ENCODE measurements around the gene MUC4. TPM values are rescaled to one million over a fixed set of nuclear protein-coding genes. Genes with fewer than 3 reads are reported as not detected.

MUC4 gene
- total RNA-seq, 1 experiment from 2014 or later, result not detected

DNA sequence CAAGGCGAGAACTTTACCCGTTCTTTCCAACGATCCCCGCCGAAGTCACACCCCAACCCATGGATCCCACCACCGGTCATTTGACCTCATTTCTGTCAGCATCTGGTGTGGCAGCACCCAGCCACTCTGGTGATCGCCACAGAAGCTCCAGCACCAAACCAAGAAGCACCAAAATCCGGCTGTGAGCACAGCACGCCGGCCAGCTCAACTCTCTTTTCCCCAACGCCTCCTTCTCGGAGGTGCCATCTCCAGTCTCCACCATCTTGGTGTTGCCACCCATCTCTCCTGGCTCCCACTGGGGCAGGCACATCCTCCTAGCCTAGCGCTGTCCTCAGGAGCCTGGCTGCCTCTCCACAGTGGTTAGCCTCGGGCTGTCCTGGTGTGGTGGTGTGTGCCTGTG is 6.5 kb downstream of the MUC4 start:
- Histone ChIP-seq H3K4me3 (ENCODE audit: low read length) (no peak overlapping the region), H4K20me1 (ENCODE audit: insufficient read depth, low read depth, low read length) (no peaks in the 10 kb centered on the region), H3K4me1 (ENCODE audit: low read length) (no peaks in the 10 kb centered on the region), H3K27ac (ENCODE audit: low read length) (no peak overlapping the region), H3K9ac (ENCODE audit: low read length) (no peak overlapping the region), H3K27me3 (ENCODE audit: low read length) (no peaks in the 10 kb centered on the region), H3K4me2 (ENCODE audit: low read depth, low read length, poor library complexity, severe bottlenecking) (no peak overlapping the region), H3K9me3 (ENCODE audit: low read length) (no peaks in the 10 kb centered on the region), H3K36me3 (ENCODE audit: insufficient read depth, low read length) (no peaks in the 10 kb centered on the region), H3K79me2 (ENCODE audit: low read length) (no peaks in the 10 kb centered on the region), H2AFZ (ENCODE audit: low read length) (no peak overlapping the region), H3K9me2 (replicated peaks; ENCODE audit: insufficient read depth, low read length) (no peaks in the 10 kb centered on the region)
- no peak for DNase-seq

DNA sequence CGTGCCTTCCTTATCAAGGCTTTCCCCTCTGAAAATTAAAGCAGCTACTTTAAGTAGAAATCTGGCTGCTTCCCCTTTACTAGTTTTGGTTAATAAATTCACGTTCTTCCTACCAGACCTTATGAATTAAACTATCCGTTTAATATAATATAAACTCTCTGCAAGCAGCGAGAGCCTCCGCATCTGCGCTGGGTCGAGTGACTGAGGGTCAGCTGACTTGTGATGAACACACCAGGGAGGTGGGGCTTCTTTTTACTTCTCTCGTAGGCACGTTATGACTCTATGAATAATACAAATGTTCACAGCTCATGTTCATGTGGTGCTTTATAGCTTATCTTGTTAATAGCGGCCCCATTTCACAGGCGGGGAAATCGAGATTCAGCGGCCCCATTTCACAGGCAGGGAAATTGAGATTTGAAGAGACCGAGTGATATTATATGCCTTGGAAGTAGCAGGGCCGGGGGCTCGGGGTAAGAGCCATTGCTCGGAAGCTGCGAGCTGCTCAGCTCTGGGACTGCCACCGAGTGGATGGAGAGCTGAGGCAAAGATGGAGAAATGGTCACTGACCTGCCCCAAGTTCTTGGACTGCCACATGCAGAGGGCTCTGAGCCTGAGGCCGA is 8.3 kb downstream of the MUC4 start:
- no peaks in the 10 kb centered on the region for H3K79me2 ChIP-seq (ENCODE audit: low read length)
- H3K9me2 ChIP-seq (replicated peaks; ENCODE audit: insufficient read depth, low read length), result no peaks in the 10 kb centered on the region
- no peak overlapping the region for H3K27ac ChIP-seq (ENCODE audit: low read length)
- H3K27me3 ChIP-seq (ENCODE audit: low read length), result no peaks in the 10 kb centered on the region
- no peaks in the 10 kb centered on the region for H3K4me1 ChIP-seq (ENCODE audit: low read length)
- no peak overlapping the region for H3K4me2 ChIP-seq (ENCODE audit: low read depth, low read length, poor library complexity, severe bottlenecking)
- no peak overlapping the region for H2AFZ ChIP-seq (ENCODE audit: low read length)
- no peaks in the 10 kb centered on the region for H3K36me3 ChIP-seq (ENCODE audit: insufficient read depth, low read length)
- H3K4me3 ChIP-seq (ENCODE audit: low read length), result no peak overlapping the region
- no peaks in the 10 kb centered on the region for H4K20me1 ChIP-seq (ENCODE audit: insufficient read depth, low read depth, low read length)
- H3K9ac ChIP-seq (ENCODE audit: low read length), result no peak overlapping the region
- DNase-seq, result no peak
- no peaks in the 10 kb centered on the region for H3K9me3 ChIP-seq (ENCODE audit: low read length)

DNA sequence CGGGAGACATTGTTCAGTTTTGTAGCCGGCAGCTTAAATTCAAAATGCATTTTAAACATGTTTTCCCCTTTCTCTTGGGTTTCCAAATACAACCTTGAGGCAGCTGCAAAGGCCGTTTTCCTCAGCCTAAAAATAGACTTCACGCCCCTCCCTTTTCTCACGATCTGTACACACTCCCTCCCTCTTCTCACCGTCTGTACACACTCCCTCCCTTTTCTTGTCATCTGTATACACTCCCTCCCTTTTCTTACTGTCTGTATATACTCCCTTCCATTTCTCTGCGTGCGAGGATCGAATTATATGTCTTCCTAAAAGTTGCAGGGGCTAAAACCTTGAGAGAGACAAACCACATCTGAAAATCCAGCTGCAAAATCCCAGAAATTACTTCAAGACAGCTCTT is 8.9 kb downstream of the MUC4 start:
- no peak overlapping the region for H3K27ac ChIP-seq (ENCODE audit: low read length)
- H3K4me3 ChIP-seq (ENCODE audit: low read length), result no peak overlapping the region
- no peaks in the 10 kb centered on the region for H3K36me3 ChIP-seq (ENCODE audit: insufficient read depth, low read length)
- no peak overlapping the region for H3K4me2 ChIP-seq (ENCODE audit: low read depth, low read length, poor library complexity, severe bottlenecking)
- H3K4me1 ChIP-seq (ENCODE audit: low read length), result no peaks in the 10 kb centered on the region
- no peak overlapping the region for H3K9ac ChIP-seq (ENCODE audit: low read length)
- no peak for DNase-seq
- no peaks in the 10 kb centered on the region for H3K9me2 ChIP-seq (replicated peaks; ENCODE audit: insufficient read depth, low read length)
- H3K79me2 ChIP-seq (ENCODE audit: low read length), result no peaks in the 10 kb centered on the region
- H3K27me3 ChIP-seq (ENCODE audit: low read length), result no peaks in the 10 kb centered on the region
- no peaks in the 10 kb centered on the region for H3K9me3 ChIP-seq (ENCODE audit: low read length)
- H2AFZ ChIP-seq (ENCODE audit: low read length), result no peak overlapping the region
- H4K20me1 ChIP-seq (ENCODE audit: insufficient read depth, low read depth, low read length), result no peaks in the 10 kb centered on the region

DNA sequence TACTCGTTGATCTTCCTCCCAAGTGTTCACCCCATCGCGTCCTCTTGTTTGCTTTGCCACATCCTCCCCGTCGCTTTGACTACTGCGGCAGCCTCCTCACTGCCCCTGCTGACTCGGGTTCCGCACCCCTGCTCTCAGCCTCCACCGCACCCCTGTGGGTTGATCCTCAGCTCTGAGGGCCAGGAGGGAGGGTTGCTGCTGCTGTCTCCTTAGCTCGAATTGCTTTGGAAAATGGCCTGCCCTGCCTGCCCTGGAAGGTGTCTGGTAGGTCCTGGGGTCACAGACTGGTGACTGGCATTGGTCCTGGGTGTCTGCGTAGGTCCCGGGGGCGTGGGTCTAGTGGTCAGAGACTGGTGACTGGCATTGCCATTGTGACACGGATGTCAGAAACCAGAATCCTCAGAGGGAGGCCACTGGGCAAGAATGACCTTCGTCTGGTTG is 9.4 kb downstream of the MUC4 start:
- Histone ChIP-seq H3K4me1 (ENCODE audit: low read length) (no peaks in the 10 kb centered on the region), H3K36me3 (ENCODE audit: insufficient read depth, low read length) (no peaks in the 10 kb centered on the region), H3K9me2 (replicated peaks; ENCODE audit: insufficient read depth, low read length) (no peaks in the 10 kb centered on the region), H2AFZ (ENCODE audit: low read length) (no peak overlapping the region), H3K79me2 (ENCODE audit: low read length) (no peaks in the 10 kb centered on the region), H3K9ac (ENCODE audit: low read length) (no peak overlapping the region), H4K20me1 (ENCODE audit: insufficient read depth, low read depth, low read length) (no peaks in the 10 kb centered on the region), H3K4me3 (ENCODE audit: low read length) (no peak overlapping the region), H3K9me3 (ENCODE audit: low read length) (no peaks in the 10 kb centered on the region), H3K4me2 (ENCODE audit: low read depth, low read length, poor library complexity, severe bottlenecking) (no peak overlapping the region), H3K27me3 (ENCODE audit: low read length) (no peaks in the 10 kb centered on the region), H3K27ac (ENCODE audit: low read length) (no peak overlapping the region)
- DNase-seq, result no peak

DNA sequence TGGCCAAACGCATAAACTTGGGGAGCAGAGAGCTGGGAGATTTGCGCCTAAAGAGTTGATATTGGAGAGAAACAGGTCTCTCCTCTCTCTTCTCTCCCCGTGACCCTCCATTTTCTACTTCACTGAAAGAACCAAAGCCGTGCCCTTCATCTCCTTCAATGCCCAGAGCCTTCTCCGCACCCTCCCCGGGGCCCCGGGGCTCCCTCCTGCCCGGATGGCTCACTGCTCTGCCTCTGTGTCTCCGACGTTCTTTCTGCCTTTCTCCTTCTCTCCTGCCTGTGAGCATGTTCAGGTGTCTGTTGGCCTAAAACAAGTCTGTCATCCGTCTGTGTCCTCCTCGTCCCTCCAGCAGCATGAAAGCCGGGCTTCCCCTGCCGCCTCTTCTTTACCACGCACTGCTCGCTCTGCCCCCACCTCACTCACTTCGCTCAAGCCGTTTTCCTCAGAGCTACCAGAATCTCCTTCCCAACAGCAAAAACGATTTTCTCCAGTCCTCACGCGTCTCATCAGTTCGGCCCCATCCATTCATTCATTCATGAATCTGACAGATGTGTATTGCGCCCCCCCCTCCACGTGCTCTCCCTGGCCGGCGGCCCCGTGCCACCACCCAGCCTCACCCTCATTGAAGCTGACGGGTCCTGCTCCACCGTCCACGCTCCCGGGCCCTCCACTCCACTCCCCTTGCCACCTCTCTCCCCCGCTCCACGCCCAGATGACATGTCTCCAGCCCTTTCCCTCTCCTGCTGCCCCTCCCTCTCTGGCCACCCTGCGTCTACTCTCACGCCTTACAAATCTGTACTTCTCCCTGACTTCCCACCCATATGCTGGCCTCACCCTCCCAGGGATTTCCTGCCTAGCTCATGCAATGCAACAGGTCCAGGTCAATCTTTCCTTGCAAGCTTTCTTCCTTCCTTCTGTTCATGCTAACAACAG is 10.2 kb downstream of the MUC4 start:
- Histone ChIP-seq H3K9me3 (ENCODE audit: low read length) (no peaks in the 10 kb centered on the region), H3K27me3 (ENCODE audit: low read length) (no peaks in the 10 kb centered on the region), H3K9ac (ENCODE audit: low read length) (no peak overlapping the region), H3K27ac (ENCODE audit: low read length) (no peak overlapping the region), H3K4me1 (ENCODE audit: low read length) (no peaks in the 10 kb centered on the region), H3K4me3 (ENCODE audit: low read length) (no peak overlapping the region), H3K79me2 (ENCODE audit: low read length) (no peaks in the 10 kb centered on the region), H3K9me2 (replicated peaks; ENCODE audit: insufficient read depth, low read length) (no peaks in the 10 kb centered on the region), H2AFZ (ENCODE audit: low read length) (no peak overlapping the region), H4K20me1 (ENCODE audit: insufficient read depth, low read depth, low read length) (no peaks in the 10 kb centered on the region), H3K4me2 (ENCODE audit: low read depth, low read length, poor library complexity, severe bottlenecking) (no peak overlapping the region), H3K36me3 (ENCODE audit: insufficient read depth, low read length) (no peaks in the 10 kb centered on the region)
- no peak for DNase-seq

DNA sequence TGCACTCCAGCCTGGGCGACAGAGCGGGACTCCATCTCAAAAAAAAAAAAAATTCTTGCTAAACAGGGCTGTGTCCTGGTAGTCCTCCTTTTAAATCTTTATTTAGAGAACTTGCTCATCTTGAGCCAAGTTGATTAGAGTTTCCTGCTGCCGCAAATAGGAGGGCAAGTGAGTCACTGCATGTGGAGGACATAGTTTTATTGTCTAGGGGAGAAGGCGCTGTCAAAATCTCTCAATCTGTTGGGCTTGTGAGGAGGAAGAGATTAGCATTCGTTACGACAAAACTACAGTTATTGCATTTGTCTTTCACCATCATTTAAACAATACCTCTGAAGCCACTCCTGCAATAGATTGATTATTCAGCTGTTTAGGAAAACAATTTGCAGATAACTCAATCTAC is 11.5 kb downstream of the MUC4 start:
- no peaks in the 10 kb centered on the region for H3K36me3 ChIP-seq (ENCODE audit: insufficient read depth, low read length)
- no peaks in the 10 kb centered on the region for H4K20me1 ChIP-seq (ENCODE audit: insufficient read depth, low read depth, low read length)
- no peaks in the 10 kb centered on the region for H3K27me3 ChIP-seq (ENCODE audit: low read length)
- H3K4me3 ChIP-seq (ENCODE audit: low read length), result no peak overlapping the region
- no peak overlapping the region for H3K4me2 ChIP-seq (ENCODE audit: low read depth, low read length, poor library complexity, severe bottlenecking)
- no peaks in the 10 kb centered on the region for H3K79me2 ChIP-seq (ENCODE audit: low read length)
- no peak for DNase-seq
- no peak overlapping the region for H2AFZ ChIP-seq (ENCODE audit: low read length)
- no peaks in the 10 kb centered on the region for H3K9me2 ChIP-seq (replicated peaks; ENCODE audit: insufficient read depth, low read length)
- H3K9ac ChIP-seq (ENCODE audit: low read length), result no peak overlapping the region
- no peak overlapping the region for H3K27ac ChIP-seq (ENCODE audit: low read length)
- no peaks in the 10 kb centered on the region for H3K4me1 ChIP-seq (ENCODE audit: low read length)
- no peaks in the 10 kb centered on the region for H3K9me3 ChIP-seq (ENCODE audit: low read length)

DNA sequence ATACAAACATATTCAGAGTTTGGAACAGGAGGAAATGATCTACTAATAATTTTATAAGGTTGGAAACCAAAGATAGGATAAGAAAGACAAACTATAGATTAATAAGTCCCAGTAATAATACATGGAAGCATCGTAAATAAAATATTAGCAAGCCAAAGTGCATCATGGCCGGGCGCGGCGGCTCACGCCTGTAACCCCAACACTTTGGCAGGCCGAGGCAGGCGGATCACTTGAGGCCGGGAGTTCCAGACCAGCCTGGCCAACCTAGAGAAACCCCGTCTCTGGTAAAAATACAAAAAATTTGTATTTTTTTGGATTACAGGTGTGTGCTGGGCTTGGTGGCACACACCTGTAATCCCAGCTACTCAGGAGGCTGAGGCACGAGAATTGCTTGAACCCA is 14.9 kb downstream of the MUC4 start:
- H3K4me2 ChIP-seq (ENCODE audit: low read depth, low read length, poor library complexity, severe bottlenecking), result no peak overlapping the region
- no peak overlapping the region for H3K27ac ChIP-seq (ENCODE audit: low read length)
- no peaks in the 10 kb centered on the region for H3K79me2 ChIP-seq (ENCODE audit: low read length)
- H2AFZ ChIP-seq (ENCODE audit: low read length), result no peak overlapping the region
- no peak for DNase-seq
- H3K27me3 ChIP-seq (ENCODE audit: low read length), result no peaks in the 10 kb centered on the region
- H3K9me3 ChIP-seq (ENCODE audit: low read length), result no peaks in the 10 kb centered on the region
- 0 out of 2 replicates have a peak, but pooled peaks cover 2% of the 10 kb centered on the region for H3K4me1 ChIP-seq (ENCODE audit: low read length)
- H3K4me3 ChIP-seq (ENCODE audit: low read length), result no peak overlapping the region
- no peaks in the 10 kb centered on the region for H4K20me1 ChIP-seq (ENCODE audit: insufficient read depth, low read depth, low read length)
- H3K9ac ChIP-seq (ENCODE audit: low read length), result no peak overlapping the region
- H3K9me2 ChIP-seq (replicated peaks; ENCODE audit: insufficient read depth, low read length), result no peaks in the 10 kb centered on the region
- H3K36me3 ChIP-seq (ENCODE audit: insufficient read depth, low read length), result no peaks in the 10 kb centered on the region

DNA sequence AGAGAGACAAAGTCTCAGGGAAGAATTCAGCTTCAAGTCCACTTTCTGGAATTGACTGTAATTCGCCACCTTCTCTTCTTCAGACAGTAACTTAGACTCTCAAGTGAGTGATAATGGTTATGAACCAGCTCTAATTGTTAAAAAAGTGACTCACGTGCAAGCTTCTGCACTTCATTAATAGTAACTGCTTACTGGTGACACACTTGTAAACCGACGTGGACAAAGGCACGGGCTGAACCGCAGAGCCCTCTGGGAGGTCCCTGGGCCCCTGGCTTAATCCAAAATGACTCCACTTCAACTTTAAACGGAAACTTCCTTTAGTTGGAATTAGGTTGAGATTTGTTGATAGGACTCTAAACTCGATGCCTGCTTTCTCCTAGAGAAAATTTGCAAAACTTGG is 17.0 kb downstream of the MUC4 start:
- no peaks in the 10 kb centered on the region for H3K79me2 ChIP-seq (ENCODE audit: low read length)
- no peaks in the 10 kb centered on the region for H3K9me3 ChIP-seq (ENCODE audit: low read length)
- no peak overlapping the region for H3K27ac ChIP-seq (ENCODE audit: low read length)

More for the DNA sequence above, 17.0 kb downstream of the MUC4 start:
- Histone ChIP-seq H2AFZ (ENCODE audit: low read length) (no peak overlapping the region), H3K9ac (ENCODE audit: low read length) (no peak overlapping the region), H3K4me2 (ENCODE audit: low read depth, low read length, poor library complexity, severe bottlenecking) (no peak overlapping the region), H3K27me3 (ENCODE audit: low read length) (no peaks in the 10 kb centered on the region), H3K36me3 (ENCODE audit: insufficient read depth, low read length) (no peaks in the 10 kb centered on the region), H3K4me1 (ENCODE audit: low read length) (0 out of 2 replicates have a peak, but pooled peaks cover 2% of the 10 kb centered on the region), H4K20me1 (ENCODE audit: insufficient read depth, low read depth, low read length) (no peaks in the 10 kb centered on the region), H3K4me3 (ENCODE audit: low read length) (no peak overlapping the region), H3K9me2 (replicated peaks; ENCODE audit: insufficient read depth, low read length) (no peaks in the 10 kb centered on the region)
- no peak for DNase-seq

Measured in Karpas-422 (cell line).